HuH-7 (cell line): ENCODE data around the gene PCK1.
"Not testable (repeated sequence)": the region's sequence is repeated elsewhere in the genome, so short reads cannot be mapped to it uniquely, and the experiment has no call there.

ENCODE experiments used
- DNase-seq: peaks from one replicate; pipeline ENCODE4 v3.0.0; 2011; ENCODE audit warnings: low spot score

PCK1 gene

GRCh38 chr20:57560554-57561355 lies at the start of gene PCK1:
Gene PCK1 (plus strand): TSS chr20:57561110. CDS start chr20:57561412, 302 bp downstream.
- DNase-seq, result peak; percentile 43

DNA sequence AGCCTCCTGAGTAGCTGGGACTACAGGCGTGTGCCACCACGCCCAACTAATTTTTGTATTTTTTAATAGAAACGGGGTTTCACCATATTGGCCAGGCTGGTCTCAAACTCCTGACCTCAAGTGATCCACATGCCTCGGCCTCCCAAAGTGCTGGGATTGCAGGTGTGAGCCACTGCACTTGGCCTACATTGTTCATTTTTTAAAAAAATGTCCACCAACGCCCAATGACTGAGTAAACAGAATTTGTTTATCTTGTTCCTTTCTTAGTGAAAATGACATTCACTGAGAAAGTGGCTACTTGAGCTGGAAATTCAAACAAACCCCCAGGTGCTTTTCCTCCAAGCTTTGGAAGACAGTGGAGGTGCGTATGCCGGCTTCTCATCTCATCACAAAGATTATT lies 49.2 kb upstream of the PCK1 start:
- not testable (repeated sequence) for DNase-seq

DNA sequence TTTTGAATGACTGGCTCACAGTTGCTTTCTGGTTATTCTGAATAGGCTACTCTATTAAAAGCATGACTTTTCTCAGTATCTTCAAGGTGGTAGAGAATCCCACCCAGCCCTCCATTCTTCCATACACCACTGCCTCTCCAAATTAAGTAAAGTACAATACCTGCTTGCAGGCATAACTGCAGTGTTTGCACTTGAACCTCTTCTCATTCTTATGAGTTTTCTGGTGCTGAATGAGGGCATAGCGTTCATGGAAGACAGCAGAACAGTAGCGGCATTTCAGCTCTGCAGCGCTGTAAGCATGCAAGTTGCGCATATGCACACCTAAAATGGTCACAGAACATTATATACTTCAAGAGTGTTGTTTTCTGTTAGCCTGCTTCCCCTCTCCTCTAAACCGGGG lies 48.5 kb upstream of the PCK1 start:
- no peak for DNase-seq

DNA sequence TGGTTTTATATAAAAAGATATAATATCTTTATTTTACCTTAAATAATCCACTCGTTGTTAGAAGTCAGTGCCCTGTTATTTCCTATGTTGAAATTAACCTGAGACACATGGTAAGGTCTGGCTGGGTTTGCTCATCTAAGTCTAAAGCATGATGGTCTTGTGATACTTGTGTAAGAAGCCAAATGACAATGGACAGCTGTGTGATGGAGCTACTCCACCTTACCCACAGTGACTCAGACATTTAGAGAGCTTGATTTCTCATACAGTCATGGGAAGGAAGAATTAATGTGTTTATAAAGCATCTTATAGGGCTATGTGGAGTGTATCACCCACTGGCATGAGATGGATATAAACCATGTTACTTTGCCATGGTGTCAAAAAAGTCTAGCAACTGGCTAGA lies 47.7 kb upstream of the PCK1 start:
- no peak for DNase-seq

DNA sequence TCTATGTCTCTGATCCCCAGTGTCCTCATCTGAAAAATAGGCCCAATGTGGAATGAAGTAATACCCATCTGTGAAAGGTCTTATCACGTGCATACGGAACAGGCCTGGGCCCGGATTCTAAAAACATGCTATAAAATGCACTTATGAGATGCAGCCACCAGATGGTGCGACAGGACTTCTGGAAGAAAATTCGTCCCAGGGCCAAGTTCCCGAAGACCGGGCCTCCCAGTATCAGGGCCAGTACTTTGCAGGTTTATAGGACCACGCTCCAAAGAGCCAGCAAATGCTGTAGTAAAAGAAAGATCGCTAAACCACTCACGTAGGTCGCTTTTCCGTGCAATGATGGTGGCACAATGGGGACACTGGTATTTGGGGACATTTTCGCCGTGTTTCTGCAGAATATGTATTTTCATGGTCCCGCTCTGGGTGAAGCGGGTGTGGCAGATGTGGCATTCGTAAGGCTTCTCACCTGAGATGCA lies 46.6 kb upstream of the PCK1 start:
- DNase-seq, result peak; percentile 74

DNA sequence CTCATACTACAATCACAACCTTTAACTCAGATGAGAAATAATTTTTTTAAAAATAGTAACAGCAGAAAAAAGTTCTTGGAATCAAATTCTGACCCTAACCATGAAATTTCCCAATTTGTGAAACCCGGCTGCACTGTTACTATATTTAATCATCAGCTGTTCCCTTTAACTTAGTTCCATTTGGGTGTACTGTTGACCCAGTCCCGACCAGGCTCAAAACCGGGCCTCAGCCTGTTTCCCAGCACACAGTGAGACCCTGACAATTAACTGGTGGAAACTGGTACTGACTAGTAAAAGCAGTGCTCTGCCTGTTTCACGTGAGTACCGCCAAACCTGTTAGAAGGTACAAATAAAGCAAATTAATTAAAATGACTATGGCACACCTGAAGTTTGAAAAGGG lies 43.0 kb upstream of the PCK1 start:
- DNase-seq, result no peak

- no peak for DNase-seq
These were observed 38.4 kb upstream of the PCK1 start for GRCh38 chr20:57522380-57523140.

DNA sequence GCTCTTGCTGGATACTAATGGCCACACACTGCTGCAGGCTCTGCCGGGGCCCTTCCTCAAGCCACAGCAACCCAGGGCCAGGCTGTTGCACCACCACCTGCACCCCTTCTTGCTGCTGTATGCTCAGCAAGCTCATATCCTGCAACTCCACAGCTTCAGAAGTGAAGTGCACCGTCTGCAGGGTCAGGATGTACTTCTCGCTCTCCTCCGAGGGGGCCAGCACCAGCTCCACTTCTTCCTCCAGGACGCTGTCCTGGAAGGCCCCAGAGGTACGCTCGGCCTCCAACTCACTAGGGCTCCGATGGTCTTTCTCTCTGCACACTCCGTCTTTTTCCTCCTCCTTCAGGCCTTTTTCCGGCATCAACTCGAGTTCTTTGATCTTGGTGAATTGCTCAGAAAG lies 37.1 kb upstream of the PCK1 start:
- no peak for DNase-seq

- no peak for DNase-seq
These were observed 36.3 kb upstream of the PCK1 start, which contains the start of gene CTCFL for GRCh38 chr20:57524511-57525176. Gene CTCFL (minus strand): TSS chr20:57525140. CDS start chr20:57524205, 935 bp downstream.

DNA sequence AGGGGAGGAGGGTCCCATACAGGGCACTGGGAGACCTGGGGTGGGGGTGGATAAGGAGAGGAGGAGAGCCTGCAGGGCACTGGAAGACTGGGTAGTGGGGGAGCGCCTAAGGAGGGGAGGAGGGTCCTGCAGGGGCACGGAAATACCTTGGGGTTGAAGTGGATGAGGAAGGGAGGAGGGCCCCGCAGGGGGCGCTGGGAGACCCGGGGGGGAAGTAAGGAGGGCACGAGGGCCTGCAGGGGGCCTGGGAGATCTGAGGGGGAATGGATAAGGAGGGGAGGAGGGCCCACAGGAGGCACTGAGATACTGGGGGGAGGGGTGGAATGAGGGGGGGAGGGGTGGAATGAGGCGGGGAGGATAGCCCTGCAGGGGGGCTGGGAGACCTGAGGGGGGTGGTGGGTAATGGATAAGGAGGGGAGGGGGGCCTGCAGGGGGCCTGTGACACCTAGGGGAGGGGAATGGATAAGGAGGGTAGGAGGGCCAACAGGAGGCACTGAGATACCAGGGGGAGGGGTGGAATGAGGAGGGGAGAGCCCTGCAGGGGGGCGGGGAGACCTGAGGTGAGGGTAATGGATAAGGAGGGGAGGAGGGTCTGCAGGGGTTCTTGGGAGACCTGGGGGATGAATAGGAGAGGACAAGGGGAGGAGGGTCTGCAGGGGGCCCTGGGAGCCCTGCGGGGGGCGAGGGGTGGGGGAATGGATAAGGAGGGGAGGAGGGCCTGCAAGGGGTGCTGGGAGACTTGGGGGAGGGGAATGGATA lies 35.4 kb upstream of the PCK1 start:
- no peak for DNase-seq

DNA sequence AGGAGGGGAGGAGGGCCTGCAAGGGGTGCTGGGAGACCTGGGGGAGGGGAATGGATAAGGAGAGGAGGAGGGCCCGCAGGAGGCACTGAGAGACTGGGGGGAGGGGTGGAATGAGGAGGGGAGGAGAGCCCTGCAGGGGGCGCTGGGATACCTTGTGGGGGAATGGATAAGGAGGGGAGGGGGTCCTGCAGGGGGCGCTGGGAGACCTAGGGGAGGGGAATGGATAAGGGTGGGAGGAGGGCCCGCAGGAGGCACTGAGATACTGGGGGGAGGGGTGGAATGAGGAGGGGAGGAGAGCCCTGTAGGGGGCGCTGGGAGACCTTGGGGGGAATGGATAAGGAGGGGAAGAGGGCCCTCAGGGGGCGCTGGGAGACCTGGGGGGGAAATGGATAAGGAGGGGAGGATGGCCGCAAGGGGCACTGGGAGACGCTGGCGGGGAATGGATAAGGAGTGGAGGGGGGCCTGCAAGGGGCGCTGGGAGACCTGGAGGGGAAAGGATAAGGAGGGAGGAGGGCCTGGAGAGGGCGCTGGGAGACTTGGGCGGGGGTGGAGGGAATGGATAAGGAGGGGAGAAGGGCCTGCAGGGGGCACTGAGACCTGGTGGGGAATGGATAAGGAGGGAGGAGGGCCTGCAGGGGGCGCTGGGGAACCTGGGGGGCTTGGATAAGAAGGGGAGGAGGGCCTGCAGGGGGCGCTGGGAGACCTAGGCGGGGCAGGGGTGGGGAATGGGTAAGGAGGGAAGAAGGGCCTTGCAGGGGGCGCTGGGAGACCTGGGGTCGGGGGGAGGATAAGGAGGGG lies 34.6 kb upstream of the PCK1 start:
- no peak for DNase-seq

DNA sequence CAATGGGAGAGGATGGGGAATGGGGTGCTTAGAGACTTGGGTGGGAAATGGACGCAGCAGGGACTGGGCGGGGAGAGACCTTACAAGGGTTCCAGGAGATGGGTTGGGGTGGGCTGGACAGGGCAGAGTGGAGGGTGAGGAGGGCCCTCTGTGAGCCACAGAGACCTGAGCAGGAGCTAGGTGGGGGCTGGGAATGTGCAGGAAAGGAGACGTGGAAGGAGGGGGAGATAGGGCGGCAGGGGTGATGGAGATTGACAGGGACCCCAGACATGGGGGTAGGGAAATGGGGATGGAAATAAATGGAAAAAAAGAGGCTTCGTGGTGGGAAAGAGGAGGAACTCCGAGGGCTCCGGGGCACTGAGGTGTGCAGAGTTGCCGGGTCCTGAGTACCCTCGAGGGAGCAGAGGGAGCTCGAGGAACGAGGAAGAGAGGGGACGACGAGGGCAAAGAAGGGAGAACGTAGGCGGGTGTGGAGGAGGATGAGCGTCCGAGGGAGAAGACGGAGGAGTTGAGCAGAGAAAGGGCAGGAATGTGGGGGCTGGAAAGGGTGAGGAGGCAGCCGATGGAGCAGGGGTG lies 33.9 kb upstream of the PCK1 start:
- DNase-seq, result no peak

GRCh38 chr20:57527728-57528127 lies 33.2 kb upstream of the PCK1 start:
- DNase-seq, result no peak

GRCh38 chr20:57528148-57528547 lies 32.8 kb upstream of the PCK1 start:
- DNase-seq, result no peak

GRCh38 chr20:57529160-57529585 lies 31.7 kb upstream of the PCK1 start:
- no peak for DNase-seq

- DNase-seq, result no peak
These were observed 31.1 kb upstream of the PCK1 start for GRCh38 chr20:57529810-57530209.

- no peak for DNase-seq
These were observed 30.5 kb upstream of the PCK1 start for GRCh38 chr20:57530327-57530981.

DNA sequence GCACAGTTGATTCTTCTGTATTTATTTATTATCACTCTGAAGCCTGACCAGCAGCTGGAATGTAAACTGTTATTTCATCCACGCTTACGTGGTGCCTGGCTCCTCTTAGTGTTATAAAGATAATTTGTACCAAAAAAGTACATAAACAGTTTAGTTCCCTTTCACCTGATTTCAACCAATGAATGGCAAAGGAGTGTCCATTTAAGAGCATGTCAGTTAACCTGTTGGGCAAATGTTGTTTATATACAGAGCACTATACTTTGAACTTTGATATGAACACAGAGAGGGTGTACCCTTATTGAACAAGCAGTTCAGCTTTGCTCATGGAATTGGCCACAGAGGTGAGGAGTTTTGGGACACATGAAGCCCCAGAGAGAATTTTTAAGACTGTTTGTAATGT lies 28.8 kb upstream of the PCK1 start:
- DNase-seq, result no peak

DNA sequence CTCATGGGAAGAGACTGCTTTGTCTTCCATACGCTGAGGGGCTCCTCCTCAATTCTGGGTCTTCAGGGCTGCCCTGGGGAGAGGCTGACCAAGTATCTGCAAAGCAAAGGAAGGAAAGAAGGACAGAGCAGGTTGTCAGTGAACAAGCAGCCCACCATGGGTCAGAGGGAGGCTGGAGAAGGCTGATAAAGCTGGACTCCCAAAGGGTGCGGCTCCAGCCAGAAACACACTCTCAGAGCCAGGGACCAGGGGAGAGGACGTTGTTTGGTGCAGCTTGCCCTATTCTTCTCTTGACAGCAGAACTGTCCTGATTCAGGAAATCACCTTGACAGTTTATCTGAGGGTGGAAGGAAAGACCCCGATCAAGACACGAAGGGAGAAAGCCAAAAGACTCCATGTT lies 25.6 kb upstream of the PCK1 start:
- DNase-seq, result no peak

GRCh38 chr20:57536120-57536708 lies 24.7 kb upstream of the PCK1 start:
- no peak for DNase-seq
